ENCODE data around the gene NKAP. TPM values are rescaled to one million over a fixed set of nuclear protein-coding genes. Genes with fewer than 3 reads are reported as not detected.

NKAP gene
- total RNA-seq, 3 donors from 2014 or later: 5.2 to 7.1 (median 7.0) TPM

DNA sequence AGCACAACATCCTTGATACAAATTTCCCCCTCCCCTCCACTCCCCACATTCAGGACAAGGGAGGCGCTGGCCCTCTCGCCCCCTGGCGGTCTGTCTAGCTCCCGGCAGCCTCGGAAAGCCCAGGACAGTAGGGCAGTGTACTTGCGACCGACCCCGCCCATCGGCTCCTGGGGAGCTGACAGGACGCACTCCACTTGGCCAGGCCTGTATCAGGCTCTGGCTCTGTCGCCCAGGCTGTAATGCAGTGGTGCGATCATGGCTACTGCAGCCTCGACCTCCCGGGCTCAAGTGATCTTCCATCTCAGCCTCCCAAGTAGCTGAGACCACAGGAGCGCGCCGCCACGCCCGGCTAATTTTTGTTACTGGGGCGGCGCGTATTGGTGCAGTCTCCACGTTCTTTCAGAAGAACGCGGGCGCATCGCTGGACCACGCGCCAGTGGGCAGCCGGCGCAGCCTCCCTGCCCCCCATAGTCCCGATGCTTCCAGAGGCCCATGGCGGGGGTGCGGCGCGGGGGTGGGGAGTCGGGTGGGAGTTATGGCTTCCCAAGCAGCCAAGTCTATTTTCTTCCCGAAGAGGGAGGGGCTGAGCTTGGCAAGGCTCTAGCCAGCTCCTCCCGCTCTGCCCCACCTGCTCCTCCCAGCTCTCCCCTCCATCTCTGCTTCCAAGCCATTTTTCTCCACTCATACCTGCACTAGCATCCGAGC lies 55.7 kb downstream of the NKAP start:
- ATAC-seq (peak; percentile 90), DNase-seq (peak; percentile 73 to 80 (median 74))
- Histone ChIP-seq H3K36me3 (ENCODE audit: low read depth) (no peaks in the 10 kb centered on the region), H3K4me1 (ENCODE audit: low read depth) (no peaks in the 10 kb centered on the region), H3K4me3 (no peak overlapping the region), H3K9me3 (no peaks in the 10 kb centered on the region)
- intact Hi-C loops (cut with DNase I, micrococcal nuclease): no loop called here
- TF ChIP-seq, protein P1, sequence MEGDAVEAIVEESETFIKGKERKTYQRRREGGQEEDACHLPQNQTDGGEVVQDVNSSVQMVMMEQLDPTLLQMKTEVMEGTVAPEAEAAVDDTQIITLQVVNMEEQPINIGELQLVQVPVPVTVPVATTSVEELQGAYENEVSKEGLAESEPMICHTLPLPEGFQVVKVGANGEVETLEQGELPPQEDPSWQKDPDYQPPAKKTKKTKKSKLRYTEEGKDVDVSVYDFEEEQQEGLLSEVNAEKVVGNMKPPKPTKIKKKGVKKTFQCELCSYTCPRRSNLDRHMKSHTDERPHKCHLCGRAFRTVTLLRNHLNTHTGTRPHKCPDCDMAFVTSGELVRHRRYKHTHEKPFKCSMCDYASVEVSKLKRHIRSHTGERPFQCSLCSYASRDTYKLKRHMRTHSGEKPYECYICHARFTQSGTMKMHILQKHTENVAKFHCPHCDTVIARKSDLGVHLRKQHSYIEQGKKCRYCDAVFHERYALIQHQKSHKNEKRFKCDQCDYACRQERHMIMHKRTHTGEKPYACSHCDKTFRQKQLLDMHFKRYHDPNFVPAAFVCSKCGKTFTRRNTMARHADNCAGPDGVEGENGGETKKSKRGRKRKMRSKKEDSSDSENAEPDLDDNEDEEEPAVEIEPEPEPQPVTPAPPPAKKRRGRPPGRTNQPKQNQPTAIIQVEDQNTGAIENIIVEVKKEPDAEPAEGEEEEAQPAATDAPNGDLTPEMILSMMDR (IDR thresholded peaks at IDR 0.05): peak; percentile 44

DNA sequence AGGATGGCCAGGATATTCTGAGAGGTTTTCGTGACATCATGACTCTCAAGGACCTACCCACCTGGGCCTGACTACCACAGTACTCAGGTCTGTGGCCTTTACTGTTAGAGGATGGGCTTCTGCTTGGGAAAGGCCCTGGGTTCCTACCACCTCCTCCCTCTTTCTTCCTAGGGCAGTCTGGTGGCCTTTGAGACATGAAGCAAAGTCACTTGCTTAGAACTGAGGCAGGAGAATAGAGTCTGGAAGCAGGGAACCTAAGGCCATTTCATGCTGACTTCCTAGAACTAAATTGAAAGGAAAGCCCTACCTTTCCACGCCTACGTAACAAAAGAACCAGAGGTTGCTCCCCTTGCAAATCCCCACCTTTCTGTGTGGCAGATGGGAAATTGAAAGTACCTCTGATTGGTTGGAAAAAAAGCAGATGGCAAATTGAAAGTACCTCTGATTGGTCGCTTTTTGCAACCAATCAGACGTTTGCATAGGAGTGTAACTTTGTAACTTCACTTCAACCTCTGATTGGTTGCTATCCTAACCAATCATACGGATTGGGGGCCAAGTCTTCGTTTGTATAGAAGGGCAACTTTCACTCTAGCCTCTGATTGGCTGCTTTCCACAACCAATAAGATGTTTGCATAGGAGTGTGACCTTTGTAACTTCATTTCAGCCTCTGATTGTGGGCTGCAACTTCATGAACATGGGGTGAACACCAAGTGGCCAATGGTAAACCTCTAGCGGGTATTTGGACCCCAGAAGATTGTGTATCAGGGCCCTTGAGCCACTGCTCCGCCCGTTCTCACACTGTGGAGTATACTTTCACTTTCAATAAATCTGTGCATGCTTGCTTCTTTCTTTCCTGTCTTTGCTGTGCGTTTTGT lies 57.8 kb downstream of the NKAP start:
- no peak overlapping the region for H3K4me3 ChIP-seq
- H3K4me1 ChIP-seq (ENCODE audit: low read depth): no peaks in the 10 kb centered on the region
- intact Hi-C loops (cut with DNase I, micrococcal nuclease): no loop called here
- DNase-seq: peak in 1 of 3 donors; percentile 49
- ATAC-seq: peak; percentile 76
- H3K9me3 ChIP-seq: no peaks in the 10 kb centered on the region
- TF ChIP-seq, protein P1 (IDR thresholded peaks at IDR 0.05): no peak
- no peaks in the 10 kb centered on the region for H3K36me3 ChIP-seq (ENCODE audit: low read depth)

DNA sequence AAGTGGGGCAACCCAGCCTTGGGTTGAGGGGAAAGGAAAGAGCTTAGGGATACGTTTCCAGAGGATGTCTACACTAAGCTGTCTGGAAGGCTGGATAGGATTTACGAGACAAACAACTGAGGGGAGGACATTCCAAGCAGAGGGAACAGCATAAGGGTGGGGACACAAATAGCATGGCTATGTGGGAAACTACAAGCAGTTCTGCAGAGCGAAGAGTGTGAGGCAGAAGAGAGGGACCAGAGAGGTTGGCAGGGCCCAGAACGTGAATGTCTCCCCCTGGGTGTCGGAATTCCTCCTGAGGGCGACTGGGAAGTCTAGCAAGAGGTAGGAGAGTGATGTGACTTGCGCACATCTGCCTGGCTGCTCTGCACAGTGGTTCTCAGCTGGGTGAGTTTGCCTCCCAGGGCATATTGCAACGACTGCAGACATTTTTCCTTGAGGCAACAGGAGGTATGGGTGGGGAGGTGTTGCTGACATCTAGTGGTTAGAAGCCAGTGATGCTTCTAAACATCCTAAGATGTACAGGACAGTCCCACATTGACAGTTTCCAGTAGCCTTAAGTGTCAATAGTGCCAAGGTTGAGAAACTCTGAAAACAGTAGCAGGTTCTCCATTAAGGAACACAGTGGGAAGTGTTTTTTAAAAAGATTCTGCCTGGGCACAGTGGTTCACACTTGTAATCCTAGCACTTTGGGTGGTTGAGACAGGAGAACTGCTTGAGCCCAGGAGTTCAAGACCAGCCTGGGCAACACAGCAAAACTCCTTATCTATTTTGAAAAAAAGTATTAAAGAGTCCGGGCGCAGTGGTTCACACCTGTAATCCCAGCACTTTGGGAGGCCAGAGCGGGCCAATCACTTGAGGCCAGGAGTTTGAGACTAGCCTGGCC lies 62.8 kb downstream of the NKAP start:
- intact Hi-C loops (cut with DNase I, micrococcal nuclease): no loop called here
- ATAC-seq (peak; percentile 90), DNase-seq (peak in 1 of 3 donors; percentile 27)
- Histone ChIP-seq H3K9me3 (no peaks in the 10 kb centered on the region), H3K4me3 (no peak overlapping the region), H3K4me1 (ENCODE audit: low read depth) (no peaks in the 10 kb centered on the region), H3K36me3 (ENCODE audit: low read depth) (no peaks in the 10 kb centered on the region)
- TF ChIP-seq, protein P1 (IDR thresholded peaks at IDR 0.05): no peak

DNA sequence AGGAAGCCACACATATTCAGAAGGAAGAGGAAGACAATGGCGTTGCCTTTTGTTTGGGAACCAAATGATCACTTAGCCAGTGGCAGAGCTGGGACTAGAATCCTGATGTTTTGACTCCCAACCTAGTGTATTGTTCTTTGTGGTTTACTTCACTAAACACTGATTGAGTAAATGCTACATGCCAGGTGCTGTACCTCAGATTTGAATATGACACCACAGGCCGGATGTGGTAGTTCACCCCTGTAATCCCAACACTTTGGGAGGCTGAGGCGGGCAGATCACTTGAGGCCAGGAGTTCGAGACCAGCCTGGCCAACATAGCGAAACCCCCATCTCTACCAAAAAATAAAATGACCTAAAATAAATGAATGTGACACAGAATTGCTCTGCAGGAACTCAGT lies 63.5 kb downstream of the NKAP start:
- no peak overlapping the region for H3K4me3 ChIP-seq
- ATAC-seq (peak; percentile 23), DNase-seq (no peak)
- TF ChIP-seq, protein P1 (IDR thresholded peaks at IDR 0.05): no peak
- no peaks in the 10 kb centered on the region for H3K36me3 ChIP-seq (ENCODE audit: low read depth)
- intact Hi-C loops (cut with DNase I, micrococcal nuclease): no loop called here
- H3K9me3 ChIP-seq: no peaks in the 10 kb centered on the region
- no peaks in the 10 kb centered on the region for H3K4me1 ChIP-seq (ENCODE audit: low read depth)

DNA sequence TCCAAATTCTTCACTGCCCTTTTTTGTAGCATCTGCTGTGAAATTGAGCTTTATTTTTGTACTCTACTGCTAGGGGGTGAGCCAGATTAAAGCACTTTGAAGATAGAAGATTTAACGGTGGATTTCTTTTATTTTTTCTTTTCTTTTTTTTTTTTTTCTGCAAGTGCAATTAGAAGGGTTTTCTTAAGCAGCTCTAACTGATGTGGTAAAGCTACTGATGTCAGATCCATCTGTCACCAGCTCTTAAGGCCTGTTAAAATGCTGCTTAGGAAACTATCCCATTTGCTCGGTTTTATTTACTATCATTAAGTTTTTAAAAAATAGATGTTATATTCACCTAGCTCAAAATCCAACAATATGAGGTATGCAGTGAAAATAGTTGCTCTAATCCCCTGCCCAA lies 64.8 kb downstream of the NKAP start:
- no peaks in the 10 kb centered on the region for H3K4me1 ChIP-seq (ENCODE audit: low read depth)
- no peaks in the 10 kb centered on the region for H3K9me3 ChIP-seq
- no peaks in the 10 kb centered on the region for H3K36me3 ChIP-seq (ENCODE audit: low read depth)
- ATAC-seq (no peak), DNase-seq (no peak)
- intact Hi-C loops (cut with DNase I, micrococcal nuclease): no loop called here
- H3K4me3 ChIP-seq: no peak overlapping the region
- TF ChIP-seq, protein P1 (IDR thresholded peaks at IDR 0.05): no peak
